IMR-90 (cell line): ENCODE data around the gene EXTL2.
"Not testable (repeated sequence)": the region's sequence is repeated elsewhere in the genome, so short reads cannot be mapped to it uniquely, and the experiment has no call there.

Experiments
- CTCF ChIP-seq: conservative IDR thresholded peaks from 2 replicates; pipeline ENCODE4 v1.5.1; 2012; ENCODE audit warnings: mild to moderate bottlenecking, low read depth, low read length, improper control_type of control experiment
- MAFK ChIP-seq: IDR thresholded peaks from 2 replicates; pipeline ENCODE4 v1.6.1; 2012; ENCODE audit warnings: low read depth, low read length, improper control_type of control experiment
- MXI1 ChIP-seq: IDR thresholded peaks from 2 replicates; pipeline ENCODE4 v1.6.1; 2012; ENCODE audit warnings: low read depth, mild to moderate bottlenecking, low read length, moderate library complexity, borderline replicate concordance
- NFE2L2 ChIP-seq: fragments of 150-350 bp; IDR thresholded peaks from 2 replicates; pipeline ENCODE4 v1.6.1; 2016; ENCODE audit warnings: low read depth, mild to moderate bottlenecking, low read length
- POLR2A ChIP-seq: IDR thresholded peaks from 2 replicates; pipeline ENCODE4 v1.6.1; 2012; ENCODE audit warnings: mild to moderate bottlenecking, low read depth, low read length
- RAD21 ChIP-seq: IDR thresholded peaks from 2 replicates; pipeline ENCODE4 v1.6.1; 2012; ENCODE audit warnings: low read length, improper control_type of control experiment
- RCOR1 ChIP-seq: IDR thresholded peaks from 2 replicates; pipeline ENCODE4 v1.6.1; 2012; ENCODE audit warnings: mild to moderate bottlenecking, low read length, improper control_type of control experiment; ENCODE audit not compliant: insufficient replicate concordance
- SMC3 ChIP-seq: fragments of 150-350 bp; IDR thresholded peaks from 2 replicates; pipeline ENCODE4 v1.6.1; 2016; ENCODE audit warnings: low read depth, mild to moderate bottlenecking, antibody characterized with exemption, low read length, moderate library complexity
- USF2 ChIP-seq: fragments of 150-350 bp; IDR thresholded peaks from 2 replicates; pipeline ENCODE4 v1.6.1; 2017; ENCODE audit warnings: mild to moderate bottlenecking, antibody characterized with exemption, low read length, low read depth

GRCh38 chr1:100855116-100855515 lies 39.5 kb downstream of the EXTL2 start:
- not testable (repeated sequence) for TF ChIP-seq CTCF, POLR2A, RCOR1, MAFK, USF2, SMC3, RAD21, MXI1, NFE2L2
